ENCODE data around the gene ZSWIM6.

GRCh38 chr5:61496446-61496845 is 164.4 kb downstream of the ZSWIM6 start:
- no peak for TF ChIP-seq ARNT (IDR thresholded peaks at IDR 0.05)
- no peak for TF ChIP-seq ZNF384 (IDR thresholded peaks at IDR 0.05)
- TF ChIP-seq BHLHE40 (IDR thresholded peaks at IDR 0.05; ENCODE audit: borderline replicate concordance): no peak
- TF ChIP-seq FOXM1 (IDR thresholded peaks at IDR 0.05; ENCODE audit: borderline replicate concordance): no peak
- TF ChIP-seq, protein P1, sequence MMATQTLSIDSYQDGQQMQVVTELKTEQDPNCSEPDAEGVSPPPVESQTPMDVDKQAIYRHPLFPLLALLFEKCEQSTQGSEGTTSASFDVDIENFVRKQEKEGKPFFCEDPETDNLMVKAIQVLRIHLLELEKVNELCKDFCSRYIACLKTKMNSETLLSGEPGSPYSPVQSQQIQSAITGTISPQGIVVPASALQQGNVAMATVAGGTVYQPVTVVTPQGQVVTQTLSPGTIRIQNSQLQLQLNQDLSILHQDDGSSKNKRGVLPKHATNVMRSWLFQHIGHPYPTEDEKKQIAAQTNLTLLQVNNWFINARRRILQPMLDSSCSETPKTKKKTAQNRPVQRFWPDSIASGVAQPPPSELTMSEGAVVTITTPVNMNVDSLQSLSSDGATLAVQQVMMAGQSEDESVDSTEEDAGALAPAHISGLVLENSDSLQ (IDR thresholded peaks at IDR 0.05): no peak
- no peak for TF ChIP-seq TARDBP (IDR thresholded peaks at IDR 0.05)
- TF ChIP-seq ELF4 (IDR thresholded peaks at IDR 0.05): no peak
